Fibroblast of lung (primary cell): ENCODE data around the gene PIEZO2. TPM values are rescaled to one million over a fixed set of nuclear protein-coding genes. Genes with fewer than 3 reads are reported as not detected.

Experiments
- DNase-seq, 2 donors: peaks; one replicate each; pipeline versions ENCODE4 v3.0.0 to v3.0.0-alpha.2; 2010; ENCODE audit warnings: low read depth in 2 of 2
- H2AFZ ChIP-seq: 2 replicates; pipeline ENCODE4 v1.5.1; 2012; ENCODE audit warnings: low read length, control low read depth, inconsistent platforms
- H3K27ac ChIP-seq: 2 replicates; pipeline ENCODE4 v1.5.1; 2011; ENCODE audit warnings: low read length, control low read depth; ENCODE audit not compliant: insufficient read depth
- H3K27me3 ChIP-seq: 2 replicates; pipeline ENCODE4 v1.5.1; 2011; ENCODE audit warnings: mild to moderate bottlenecking, low read length; ENCODE audit not compliant: control insufficient read depth, insufficient read depth
- H3K36me3 ChIP-seq: 2 replicates; pipeline ENCODE4 v1.5.1; 2011; ENCODE audit warnings: low read length; ENCODE audit not compliant: control insufficient read depth, insufficient read depth
- H3K4me1 ChIP-seq: 2 replicates; pipeline ENCODE4 v1.5.1; 2011; ENCODE audit warnings: low read length; ENCODE audit not compliant: control insufficient read depth, insufficient read depth; ENCODE audit errors: extremely low read depth
- H3K4me2 ChIP-seq: 2 replicates; pipeline ENCODE4 v1.5.1; 2011; ENCODE audit warnings: low read length, control low read depth; ENCODE audit not compliant: insufficient read depth; ENCODE audit errors: extremely low read depth
- H3K4me3 ChIP-seq, 4 experiments: fragments of 200-600 bp in 1 of 4; sonication (generic) in 1 of 4; replicated peaks in 1 of 4; 2 replicates each; pipeline ENCODE4 v1.5.1; 2011 to 2016; ENCODE audit warnings: low read length in 4 of 4, low read depth in 3 of 4, mild to moderate bottlenecking in 3 of 4, control low read depth in 2 of 4, inconsistent platforms in 1 of 4, mixed read lengths in 1 of 4; ENCODE audit not compliant: insufficient read depth in 1 of 4; ENCODE audit errors: control extremely low read depth in 1 of 4
- H3K79me2 ChIP-seq: 2 replicates; pipeline ENCODE4 v1.5.1; 2012; ENCODE audit warnings: mild to moderate bottlenecking, low read length, inconsistent platforms; ENCODE audit not compliant: control insufficient read depth, insufficient read depth
- H3K9ac ChIP-seq: 2 replicates; pipeline ENCODE4 v1.5.1; 2011; ENCODE audit warnings: mild to moderate bottlenecking, low read length, control low read depth; ENCODE audit not compliant: insufficient read depth
- H3K9me3 ChIP-seq: 2 replicates; pipeline ENCODE4 v1.5.1; 2012; ENCODE audit warnings: low read depth, low read length; ENCODE audit not compliant: control insufficient read depth, insufficient read depth
- H4K20me1 ChIP-seq: 2 replicates; pipeline ENCODE4 v1.5.1; 2011; ENCODE audit warnings: low read length; ENCODE audit not compliant: control insufficient read depth, insufficient read depth; ENCODE audit errors: extremely low read depth
- EZH2 ChIP-seq: IDR thresholded peaks from 2 replicates; pipeline ENCODE4 v1.5.1; 2012; ENCODE audit warnings: low read length, control low read depth, mild to moderate bottlenecking; ENCODE audit errors: missing control alignments
- polyA plus RNA-seq, 2 donors: library from polyadenylated mRNA; depleted of rRNA in 1 of 2; stranded (reverse) in 1 of 2; unstranded in 1 of 2; fragments of >200 nt; gene quantifications; 2 replicates each; pipeline ENCODE4 v1.2.1, GENCODE V29; 2011 to 2012; ENCODE audit warnings: missing spikeins in 1 of 2
- total RNA-seq: library from RNA; depleted of rRNA; stranded (reverse); fragments of >200 nt; gene quantifications from 2 replicates; pipeline ENCODE4 v1.2.1, GENCODE V29; 2014
- TF ChIP-seq, protein P1 (sequence below), 2 donors: IDR thresholded peaks in 1 of 2; conservative IDR thresholded peaks in 1 of 2; 1 replicate in 1 of 2; 2 replicates in 1 of 2; pipeline ENCODE4 v1.5.1; 2011 to 2012; ENCODE audit warnings: low read length in 2 of 2, control low read depth in 1 of 2, inconsistent platforms in 1 of 2, low read depth in 1 of 2, mild to moderate bottlenecking in 1 of 2

PIEZO2 gene
- total and polyA plus RNA-seq, 2 donors (not counting 1 experiment from before 2014, with no cell fraction given), result 1.2 to 6.6 TPM

DNA sequence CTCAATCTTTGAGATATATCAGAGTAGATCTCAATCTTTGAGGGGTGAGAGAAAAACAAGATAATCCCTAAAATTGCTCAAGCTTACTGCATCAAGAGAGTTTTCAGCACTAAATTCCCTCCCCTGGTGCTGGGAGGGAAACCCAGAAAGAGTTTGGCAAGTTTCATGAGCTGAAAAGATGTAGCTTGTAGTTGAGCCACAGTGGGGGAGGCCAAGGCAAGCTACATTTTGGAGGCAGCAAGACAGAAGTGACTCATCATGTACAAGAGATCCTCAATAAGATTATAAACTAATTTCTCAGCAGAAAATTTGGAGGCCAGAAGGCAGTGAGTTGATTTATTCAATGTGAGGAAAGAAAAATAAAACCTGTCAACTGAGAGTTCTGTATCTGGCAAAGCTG lies 308.2 kb downstream of the PIEZO2 start:
- H3K4me2 ChIP-seq, result no peak overlapping the region
- no peaks in the 10 kb centered on the region for H3K79me2 ChIP-seq
- no peak overlapping the region for H2AFZ ChIP-seq
- H4K20me1 ChIP-seq, result no peaks in the 10 kb centered on the region
- H3K27ac ChIP-seq, result no peak overlapping the region
- H3K9ac ChIP-seq, result no peak overlapping the region
- no peak overlapping the region for H3K4me3 ChIP-seq
- no peaks in the 10 kb centered on the region for H3K36me3 ChIP-seq
- H3K4me1 ChIP-seq, result no peaks in the 10 kb centered on the region
- TF ChIP-seq, protein P1, sequence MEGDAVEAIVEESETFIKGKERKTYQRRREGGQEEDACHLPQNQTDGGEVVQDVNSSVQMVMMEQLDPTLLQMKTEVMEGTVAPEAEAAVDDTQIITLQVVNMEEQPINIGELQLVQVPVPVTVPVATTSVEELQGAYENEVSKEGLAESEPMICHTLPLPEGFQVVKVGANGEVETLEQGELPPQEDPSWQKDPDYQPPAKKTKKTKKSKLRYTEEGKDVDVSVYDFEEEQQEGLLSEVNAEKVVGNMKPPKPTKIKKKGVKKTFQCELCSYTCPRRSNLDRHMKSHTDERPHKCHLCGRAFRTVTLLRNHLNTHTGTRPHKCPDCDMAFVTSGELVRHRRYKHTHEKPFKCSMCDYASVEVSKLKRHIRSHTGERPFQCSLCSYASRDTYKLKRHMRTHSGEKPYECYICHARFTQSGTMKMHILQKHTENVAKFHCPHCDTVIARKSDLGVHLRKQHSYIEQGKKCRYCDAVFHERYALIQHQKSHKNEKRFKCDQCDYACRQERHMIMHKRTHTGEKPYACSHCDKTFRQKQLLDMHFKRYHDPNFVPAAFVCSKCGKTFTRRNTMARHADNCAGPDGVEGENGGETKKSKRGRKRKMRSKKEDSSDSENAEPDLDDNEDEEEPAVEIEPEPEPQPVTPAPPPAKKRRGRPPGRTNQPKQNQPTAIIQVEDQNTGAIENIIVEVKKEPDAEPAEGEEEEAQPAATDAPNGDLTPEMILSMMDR (conservative IDR thresholded peaks at IDR 0.05 in 1 of 2, IDR thresholded peaks at IDR 0.05 in 1 of 2; ENCODE audit: low read depth in 1 of 2, low read length in 2 of 2), result no peak
- TF ChIP-seq EZH2, result no peak
- peak in 1 of 2 donors; percentile 79 for DNase-seq
- H3K27me3 ChIP-seq, result no peaks in the 10 kb centered on the region
- no peaks in the 10 kb centered on the region for H3K9me3 ChIP-seq

DNA sequence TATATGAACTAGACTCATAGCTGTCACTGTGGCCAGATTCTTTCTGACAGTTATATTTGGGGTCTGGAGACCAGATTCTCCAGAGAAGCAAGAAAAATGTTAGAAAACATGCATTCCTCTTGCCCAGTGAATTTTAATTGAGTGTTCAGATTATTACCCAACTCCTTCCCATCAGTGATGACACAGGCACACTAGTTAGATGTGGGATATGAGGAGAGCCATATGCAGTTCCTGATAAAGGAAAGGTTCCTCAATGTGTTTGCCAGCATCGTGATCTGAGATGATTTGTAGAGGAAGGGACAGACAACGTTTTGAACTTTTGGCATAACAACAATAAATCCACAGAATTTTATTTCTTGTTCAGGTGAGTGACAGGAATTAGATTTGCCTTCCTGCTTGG lies 308.6 kb downstream of the PIEZO2 start:
- no peak overlapping the region for H2AFZ ChIP-seq
- no peaks in the 10 kb centered on the region for H4K20me1 ChIP-seq
- peak in 1 of 2 donors; percentile 63 for DNase-seq
- H3K4me1 ChIP-seq, result no peaks in the 10 kb centered on the region
- TF ChIP-seq, protein P1 (conservative IDR thresholded peaks at IDR 0.05 in 1 of 2, IDR thresholded peaks at IDR 0.05 in 1 of 2; ENCODE audit: low read depth in 1 of 2, low read length in 2 of 2), result no peak
- no peak for TF ChIP-seq EZH2
- H3K9ac ChIP-seq, result no peak overlapping the region
- no peaks in the 10 kb centered on the region for H3K36me3 ChIP-seq
- H3K27ac ChIP-seq, result no peak overlapping the region
- H3K4me3 ChIP-seq, result no peak overlapping the region
- H3K9me3 ChIP-seq, result no peaks in the 10 kb centered on the region
- H3K4me2 ChIP-seq, result no peak overlapping the region
- no peaks in the 10 kb centered on the region for H3K79me2 ChIP-seq
- H3K27me3 ChIP-seq, result no peaks in the 10 kb centered on the region

DNA sequence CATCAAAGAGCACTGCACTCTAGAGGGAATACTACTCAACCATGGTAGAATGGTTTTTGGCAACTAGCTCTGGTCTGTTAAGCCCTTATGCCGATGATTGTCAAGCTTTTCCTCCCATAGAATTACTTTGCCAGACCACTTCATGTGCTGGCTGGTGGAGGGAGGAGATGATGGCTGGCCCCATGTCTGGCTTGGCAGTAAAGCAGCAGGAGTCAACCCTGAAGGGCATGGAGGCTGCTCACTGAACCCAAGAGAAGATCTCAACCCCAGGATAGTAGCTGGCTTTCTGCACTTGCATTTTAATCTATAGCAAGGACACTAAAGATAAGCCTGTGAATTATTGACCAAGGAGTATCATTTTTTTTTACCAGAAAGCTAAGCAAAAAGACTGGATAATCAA lies 309.9 kb downstream of the PIEZO2 start:
- Histone ChIP-seq H3K9ac (no peak overlapping the region), H3K79me2 (no peaks in the 10 kb centered on the region), H3K4me2 (no peak overlapping the region), H3K9me3 (no peaks in the 10 kb centered on the region), H3K36me3 (no peaks in the 10 kb centered on the region), H3K4me3 (no peak overlapping the region), H4K20me1 (no peaks in the 10 kb centered on the region), H3K27me3 (no peaks in the 10 kb centered on the region), H2AFZ (no peak overlapping the region), H3K27ac (no peak overlapping the region), H3K4me1 (no peaks in the 10 kb centered on the region)
- TF ChIP-seq, protein P1 (conservative IDR thresholded peaks at IDR 0.05 in 1 of 2, IDR thresholded peaks at IDR 0.05 in 1 of 2; ENCODE audit: low read depth in 1 of 2, low read length in 2 of 2), result no peak
- no peak for TF ChIP-seq EZH2
- DNase-seq, result no peak
